Peyer's patch (tissue), 4 donors: ENCODE measurements around the gene OR4D1.
"Not testable (repeated sequence)": the region's sequence is repeated elsewhere in the genome, so short reads cannot be mapped to it uniquely, and the experiment has no call there.

Experiments
- POLR2A ChIP-seq, 2 donors: fragments of 450-650 bp; IDR thresholded peaks; one replicate each; pipeline ENCODE4 v1.5.1; 2017; ENCODE audit warnings: antibody characterized with exemption in 2 of 2, mild to moderate bottlenecking in 2 of 2, moderate library complexity in 2 of 2
- TF ChIP-seq, protein P1 (sequence below), 6 experiments: fragments of 450-650 bp in 4 of 6; fragments of 200-600 bp in 2 of 6; sonication (generic) in 1 of 6; IDR thresholded peaks; one replicate each; pipeline ENCODE4 v1.5.1; 2017 to 2019; ENCODE audit warnings: antibody characterized with exemption in 6 of 6, mild to moderate bottlenecking in 3 of 6, moderate library complexity in 1 of 6

DNA sequence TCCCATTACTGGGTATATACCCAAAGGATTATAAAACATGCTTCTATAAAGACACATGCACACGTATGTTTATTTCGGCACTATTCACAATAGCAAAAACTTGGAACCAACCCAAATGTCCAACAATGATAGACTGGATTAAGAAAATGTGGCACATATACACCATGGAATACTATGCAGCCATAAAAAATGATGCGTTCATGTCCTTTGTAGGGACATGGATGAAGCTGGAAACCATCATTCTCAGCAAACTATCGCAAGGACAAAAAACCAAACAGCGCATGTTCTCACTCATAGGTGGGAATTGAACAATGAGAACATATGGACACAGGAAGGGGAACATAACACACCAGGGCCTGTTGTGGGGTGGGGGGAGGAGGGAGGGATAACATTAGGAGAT is 15.5 kb upstream of the OR4D1 start:
- TF ChIP-seq, protein P1, sequence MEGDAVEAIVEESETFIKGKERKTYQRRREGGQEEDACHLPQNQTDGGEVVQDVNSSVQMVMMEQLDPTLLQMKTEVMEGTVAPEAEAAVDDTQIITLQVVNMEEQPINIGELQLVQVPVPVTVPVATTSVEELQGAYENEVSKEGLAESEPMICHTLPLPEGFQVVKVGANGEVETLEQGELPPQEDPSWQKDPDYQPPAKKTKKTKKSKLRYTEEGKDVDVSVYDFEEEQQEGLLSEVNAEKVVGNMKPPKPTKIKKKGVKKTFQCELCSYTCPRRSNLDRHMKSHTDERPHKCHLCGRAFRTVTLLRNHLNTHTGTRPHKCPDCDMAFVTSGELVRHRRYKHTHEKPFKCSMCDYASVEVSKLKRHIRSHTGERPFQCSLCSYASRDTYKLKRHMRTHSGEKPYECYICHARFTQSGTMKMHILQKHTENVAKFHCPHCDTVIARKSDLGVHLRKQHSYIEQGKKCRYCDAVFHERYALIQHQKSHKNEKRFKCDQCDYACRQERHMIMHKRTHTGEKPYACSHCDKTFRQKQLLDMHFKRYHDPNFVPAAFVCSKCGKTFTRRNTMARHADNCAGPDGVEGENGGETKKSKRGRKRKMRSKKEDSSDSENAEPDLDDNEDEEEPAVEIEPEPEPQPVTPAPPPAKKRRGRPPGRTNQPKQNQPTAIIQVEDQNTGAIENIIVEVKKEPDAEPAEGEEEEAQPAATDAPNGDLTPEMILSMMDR (IDR thresholded peaks at IDR 0.05): not testable (repeated sequence)
- not testable (repeated sequence) for TF ChIP-seq POLR2A (IDR thresholded peaks at IDR 0.05)
